Purkinje cell (primary cell): ENCODE results near the gene RASA4. TPM values are rescaled to one million over a fixed set of nuclear protein-coding genes. Genes with fewer than 3 reads are reported as not detected.

Experiments
- polyA plus RNA-seq: library from polyadenylated mRNA; unstranded; fragments of >200 nt; fragmentation: Nextera tagmentation; gene quantifications from 2 replicates; pipeline ENCODE4 v1.2.1, GENCODE V29; 2014

The RASA4 gene
- 5.0 and 7.4 TPM in 2 replicates for polyA plus RNA-seq

DNA sequence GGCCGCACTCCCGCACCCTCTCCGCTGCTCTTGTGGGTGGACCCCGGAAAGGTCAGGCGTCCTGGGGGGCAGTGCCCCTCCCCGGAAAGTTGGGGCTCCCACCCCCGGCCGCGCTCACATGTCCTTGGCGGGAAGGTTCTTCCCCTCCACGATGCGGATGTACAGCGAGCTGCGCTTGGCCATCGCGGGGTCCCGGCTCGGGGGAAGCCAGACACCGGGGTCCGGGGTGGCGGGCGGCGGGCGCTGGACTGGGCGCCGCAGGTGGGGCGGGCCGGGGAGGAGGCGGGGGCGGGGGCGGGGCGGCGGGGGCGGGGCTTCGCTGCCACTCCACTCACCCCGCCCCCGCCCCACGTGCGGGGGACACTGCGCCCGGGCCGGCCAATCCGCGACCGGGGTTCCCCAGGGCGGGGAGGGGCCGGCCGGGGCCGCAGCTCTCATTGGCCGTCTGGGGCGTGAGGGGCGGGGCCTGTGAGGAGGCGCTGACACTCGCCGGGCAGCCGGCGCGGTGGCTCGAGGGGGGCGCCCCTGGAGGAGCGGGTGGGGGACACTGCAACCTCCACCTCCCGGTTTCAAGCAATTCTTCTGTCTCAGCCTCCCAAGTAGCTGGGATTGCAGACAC is at the start of gene RASA4:
TSS of gene RASA4 (minus strand) at position 250 of the 619 bp plus-strand sequence. CDS start at position 183, 67 bp downstream.

DNA sequence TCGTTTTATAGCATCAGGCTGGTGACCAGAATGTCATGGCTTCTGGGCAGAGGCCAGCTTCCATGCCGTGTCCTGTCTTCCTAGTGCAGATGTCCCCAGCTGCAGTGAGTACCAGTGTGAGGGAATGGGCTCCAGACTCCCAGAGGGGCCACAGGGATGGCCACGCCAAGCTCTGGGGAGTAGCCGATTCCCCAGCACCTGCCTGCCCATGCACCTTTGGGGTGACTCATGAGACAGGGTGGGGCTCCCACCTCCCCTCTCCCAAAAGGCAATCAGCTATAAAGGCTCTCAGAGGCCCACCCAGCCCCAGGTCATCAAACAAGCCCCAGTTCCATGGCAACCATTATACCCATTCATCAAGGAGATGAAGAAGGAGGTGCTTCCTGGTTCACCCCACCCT is 33.4 kb upstream of the RASA4 start, which contains the start of gene SPDYE2B:
TSS of gene SPDYE2B (plus strand) at position 396 of the 400 bp plus-strand sequence. CDS start 2,030 bp downstream, outside the sequence.

GRCh38 chr7:102642691-102643090 is 26.1 kb upstream of the RASA4 start, which contains the start of gene UPK3BL1:
TSS of gene UPK3BL1 (minus strand) at chr7:102642791. CDS start at chr7:102642741, 50 bp downstream.

GRCh38 chr7:102572261-102573239 is 44.0 kb downstream of the RASA4 start, which contains the start of gene POLR2J3:
TSS of gene POLR2J3 (minus strand) at chr7:102572583. CDS start at chr7:102572521, 62 bp downstream.

GRCh38 chr7:102550808-102551422 is 65.6 kb downstream of the RASA4 start, which contains the start of gene SPDYE2:
TSS of gene SPDYE2 (plus strand) at chr7:102551226. CDS start at chr7:102553256, 2,030 bp downstream.

GRCh38 chr7:102543596-102543995 is 73.0 kb downstream of the RASA4 start, which contains the start of gene UPK3BL2:
TSS of gene UPK3BL2 (minus strand) at chr7:102543696. CDS start at chr7:102543636, 60 bp downstream.

Other genes with a start within 250 kb of the RASA4 start
- gene PRKRIP1, start 220.4 kb downstream of the RASA4 start, polyA plus RNA-seq, result 9.6 and 13.9 TPM in 2 replicates
- 3.9 and 4.8 TPM in 2 replicates for gene ORAI2, start 183.2 kb downstream of the RASA4 start, polyA plus RNA-seq
- gene ALKBH4, start 151.9 kb downstream of the RASA4 start, polyA plus RNA-seq, result 1.8 and 2.5 TPM in 2 replicates
- 0.11 and 1.9 TPM in 2 replicates for gene LRWD1, start 151.8 kb downstream of the RASA4 start, polyA plus RNA-seq
- 69.4 and 83.0 TPM in 2 replicates for gene POLR2J, start 137.8 kb downstream of the RASA4 start, polyA plus RNA-seq
- 3.0 and 10.8 TPM in 2 replicates for gene RASA4B, start 99.0 kb downstream of the RASA4 start, polyA plus RNA-seq
- not detected in 2 replicates for gene UPK3BL2, start 73.1 kb downstream of the RASA4 start, polyA plus RNA-seq
- 0.35 TPM in 1 of 2 replicates, not detected in the other for gene SPDYE2, start 65.5 kb downstream of the RASA4 start, polyA plus RNA-seq
- gene POLR2J3, start 44.2 kb downstream of the RASA4 start, polyA plus RNA-seq, result 77.5 and 96.1 TPM in 2 replicates
- 4.1 and 10.9 TPM in 2 replicates for gene UPK3BL1, start 26.0 kb upstream of the RASA4 start, polyA plus RNA-seq
- 0.35 TPM in 1 of 2 replicates, not detected in the other for gene SPDYE2B, start 33.6 kb upstream of the RASA4 start, polyA plus RNA-seq
- gene POLR2J2, start 54.9 kb upstream of the RASA4 start, polyA plus RNA-seq, result 0.27 and 0.56 TPM in 2 replicates
- gene FAM185A, start 132.2 kb upstream of the RASA4 start, polyA plus RNA-seq, result 11.2 and 18.1 TPM in 2 replicates